ENCODE data around the gene CCDC3. TPM values are rescaled to one million over a fixed set of nuclear protein-coding genes. Genes with fewer than 3 reads are reported as not detected.

The CCDC3 gene
- total RNA-seq, 1 donor: 0.43 TPM

- TF ChIP-seq CTCF (IDR thresholded peaks at IDR 0.05; ENCODE audit: insufficient read depth, low read depth, low read length): no peak
- H3K4me3 ChIP-seq (ENCODE audit: low read depth, low read length): no peak overlapping the region
- DNase-seq (ENCODE audit: low read depth): no peak
These were observed 105.3 kb downstream of the CCDC3 start for GRCh38 chr10:12896251-12896650.

DNA sequence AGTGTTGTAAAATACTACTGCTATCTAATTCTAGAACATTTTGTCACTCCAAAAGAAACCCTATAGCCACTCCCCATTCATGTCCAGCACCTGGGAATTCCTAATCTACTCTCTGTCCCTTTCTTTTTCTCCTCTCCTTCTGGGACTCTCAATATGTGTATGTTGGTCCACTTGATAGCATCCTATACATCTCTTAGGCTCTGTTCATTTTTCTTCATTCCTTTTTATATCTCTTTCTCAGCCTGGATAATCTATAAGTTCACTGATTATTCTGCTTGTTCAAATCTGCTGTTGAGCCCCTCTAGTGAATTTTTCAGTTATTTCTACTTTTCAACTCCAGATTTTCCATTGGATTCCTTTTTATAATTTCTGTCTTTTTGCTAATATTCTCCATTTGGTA lies 108.6 kb downstream of the CCDC3 start:
- no peak overlapping the region for H3K4me3 ChIP-seq (ENCODE audit: low read depth, low read length)
- no peak for DNase-seq (ENCODE audit: low read depth)
- TF ChIP-seq CTCF (IDR thresholded peaks at IDR 0.05; ENCODE audit: insufficient read depth, low read depth, low read length): no peak

GRCh38 chr10:12890958-12891357 lies 110.6 kb downstream of the CCDC3 start:
- DNase-seq (ENCODE audit: low read depth): no peak
- TF ChIP-seq CTCF (IDR thresholded peaks at IDR 0.05; ENCODE audit: insufficient read depth, low read depth, low read length): no peak
- H3K4me3 ChIP-seq (ENCODE audit: low read depth, low read length): no peak overlapping the region

DNA sequence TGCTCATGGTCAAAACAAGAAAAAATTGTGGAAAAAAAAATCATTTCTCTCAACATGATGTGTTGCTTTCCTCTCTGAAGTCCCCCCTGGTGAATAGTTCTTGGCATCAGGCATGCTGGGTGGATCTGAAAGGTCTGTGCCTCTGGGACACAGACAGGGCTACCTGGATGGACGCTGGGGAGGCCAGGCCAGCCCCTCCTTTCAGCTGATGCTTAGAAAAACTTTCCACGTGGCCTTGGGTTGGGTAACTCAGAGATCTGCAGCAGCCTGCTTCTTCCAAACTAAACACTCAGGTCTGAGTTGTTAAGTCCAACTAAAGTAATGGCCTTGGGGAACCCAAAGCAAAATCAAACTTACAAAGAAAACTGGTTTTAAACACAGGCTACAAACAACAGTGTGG lies 113.0 kb downstream of the CCDC3 start:
- no peak overlapping the region for H3K4me3 ChIP-seq (ENCODE audit: low read depth, low read length)
- DNase-seq (ENCODE audit: low read depth): no peak
- no peak for TF ChIP-seq CTCF (IDR thresholded peaks at IDR 0.05; ENCODE audit: insufficient read depth, low read depth, low read length)

GRCh38 chr10:12887780-12888179 lies 113.7 kb downstream of the CCDC3 start:
- no peak overlapping the region for H3K4me3 ChIP-seq (ENCODE audit: low read depth, low read length)
- DNase-seq (ENCODE audit: low read depth): no peak
- no peak for TF ChIP-seq CTCF (IDR thresholded peaks at IDR 0.05; ENCODE audit: insufficient read depth, low read depth, low read length)

GRCh38 chr10:12884851-12885250 lies 116.7 kb downstream of the CCDC3 start:
- TF ChIP-seq CTCF (IDR thresholded peaks at IDR 0.05; ENCODE audit: insufficient read depth, low read depth, low read length): no peak
- H3K4me3 ChIP-seq (ENCODE audit: low read depth, low read length): no peak overlapping the region
- no peak for DNase-seq (ENCODE audit: low read depth)

GRCh38 chr10:12880423-12880822 lies 121.1 kb downstream of the CCDC3 start:
- no peak for TF ChIP-seq CTCF (IDR thresholded peaks at IDR 0.05; ENCODE audit: insufficient read depth, low read depth, low read length)
- no peak for DNase-seq (ENCODE audit: low read depth)

More at GRCh38 chr10:12880423-12880822, 121.1 kb downstream of the CCDC3 start:
- no peak overlapping the region for H3K4me3 ChIP-seq (ENCODE audit: low read depth, low read length)
